HepG2 (cell line): ENCODE measurements around the gene RPL26.

Source experiments
- ATF3 ChIP-seq: sonication (generic); formaldehyde crosslinking; IDR thresholded peaks from 2 replicates; pipeline ENCODE4 v1.4.0; 2020; ENCODE audit warnings: missing genetic modification reagents
- EP300 ChIP-seq, 3 experiments: sonication (generic) in 1 of 3; formaldehyde crosslinking in 1 of 3; IDR thresholded peaks; 2 replicates each; pipeline versions ENCODE4 v1.5.1 to v1.6.1; 2011 to 2020; ENCODE audit warnings: low read depth in 2 of 3, low read length in 2 of 3, borderline replicate concordance in 1 of 3, improper control_type of control experiment in 1 of 3, mild to moderate bottlenecking in 1 of 3, missing genetic modification reagents in 1 of 3, moderate library complexity in 1 of 3
- JUND ChIP-seq: sonication (generic); formaldehyde crosslinking; IDR thresholded peaks from 2 replicates; pipeline ENCODE4 v1.8.0; 2022; ENCODE audit warnings: mild to moderate bottlenecking, missing genetic modification reagents
- NCOA1 ChIP-seq: sonication (generic); formaldehyde crosslinking; IDR thresholded peaks from 2 replicates; pipeline ENCODE4 v1.9.0; 2021; ENCODE audit warnings: missing genetic modification reagents
- NR1H2 ChIP-seq: sonication (generic); formaldehyde crosslinking; IDR thresholded peaks from 2 replicates; pipeline ENCODE4 v1.8.1; 2022; ENCODE audit warnings: low read depth, missing genetic modification reagents, borderline replicate concordance
- ZNF143 ChIP-seq: sonication (generic); formaldehyde crosslinking; IDR thresholded peaks from 2 replicates; pipeline ENCODE4 v1.4.0; 2020; ENCODE audit warnings: missing genetic modification reagents
- ZUFSP ChIP-seq: sonication (generic); formaldehyde crosslinking; IDR thresholded peaks from 2 replicates; pipeline ENCODE4 v1.9.0; 2021; ENCODE audit warnings: missing genetic modification reagents, mild to moderate bottlenecking, borderline replicate concordance
- TF ChIP-seq, protein P1 (sequence below): IDR thresholded peaks from 2 replicates; pipeline ENCODE4 v1.6.1; 2016; ENCODE audit warnings: control low read depth

- no peak for TF ChIP-seq ATF3
- TF ChIP-seq ZNF143 (CRISPR knock-in tag), result no peak
- TF ChIP-seq, protein P1, sequence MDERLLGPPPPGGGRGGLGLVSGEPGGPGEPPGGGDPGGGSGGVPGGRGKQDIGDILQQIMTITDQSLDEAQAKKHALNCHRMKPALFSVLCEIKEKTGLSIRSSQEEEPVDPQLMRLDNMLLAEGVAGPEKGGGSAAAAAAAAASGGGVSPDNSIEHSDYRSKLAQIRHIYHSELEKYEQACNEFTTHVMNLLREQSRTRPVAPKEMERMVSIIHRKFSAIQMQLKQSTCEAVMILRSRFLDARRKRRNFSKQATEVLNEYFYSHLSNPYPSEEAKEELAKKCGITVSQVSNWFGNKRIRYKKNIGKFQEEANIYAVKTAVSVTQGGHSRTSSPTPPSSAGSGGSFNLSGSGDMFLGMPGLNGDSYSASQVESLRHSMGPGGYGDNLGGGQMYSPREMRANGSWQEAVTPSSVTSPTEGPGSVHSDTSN (CRISPR knock-in tag), result no peak
- no peak for TF ChIP-seq EP300 (IDR thresholded peaks at IDR 0.05; ENCODE audit: low read depth in 2 of 2, low read length in 2 of 2)
- no peak for TF ChIP-seq EP300 (CRISPR knock-in tag; IDR thresholded peaks at IDR 0.05; ENCODE audit: borderline replicate concordance)
- TF ChIP-seq ZUFSP (CRISPR knock-in tag), result no peak
- no peak for TF ChIP-seq NR1H2 (CRISPR knock-in tag)
- no peak for TF ChIP-seq NCOA1 (CRISPR knock-in tag)
- no peak for TF ChIP-seq JUND (CRISPR knock-in tag)
Observed at GRCh38 chr17:8338753-8339140, 44.2 kb downstream of the RPL26 start.
